NCI-H2227 treated with DMSO at 0.1 percent for 48 hours (cell line): ENCODE measurements around the gene ACTN1.

Source experiments
- DNase-seq: peaks from one replicate; lab custom pipeline; 2025; lab: John Stamatoyannopoulos, UW

Gene ACTN1

GRCh38 chr14:68888883-68889282, 90.2 kb downstream of the ACTN1 start:
- no peak for DNase-seq

- DNase-seq, result no peak
Observed at GRCh38 chr14:68888025-68888850, 90.9 kb downstream of the ACTN1 start.

GRCh38 chr14:68886109-68886434, 93.0 kb downstream of the ACTN1 start:
- no peak for DNase-seq

GRCh38 chr14:68885226-68886108, 93.6 kb downstream of the ACTN1 start:
- DNase-seq, result no peak

GRCh38 chr14:68884031-68885030, 94.8 kb downstream of the ACTN1 start:
- DNase-seq, result no peak

GRCh38 chr14:68882235-68882634, 96.9 kb downstream of the ACTN1 start:
- no peak for DNase-seq

- DNase-seq, result no peak
Observed at GRCh38 chr14:68881396-68881795, 97.7 kb downstream of the ACTN1 start.

GRCh38 chr14:68880581-68881105, 98.5 kb downstream of the ACTN1 start:
- no peak for DNase-seq

- no peak for DNase-seq
Observed at GRCh38 chr14:68879841-68880575, 99.1 kb downstream of the ACTN1 start.

GRCh38 chr14:68879321-68879781, 99.8 kb downstream of the ACTN1 start:
- no peak for DNase-seq

- no peak for DNase-seq
Observed at GRCh38 chr14:68878908-68879307, 100.2 kb downstream of the ACTN1 start.

GRCh38 chr14:68877993-68878575, 101.0 kb downstream of the ACTN1 start:
- DNase-seq, result no peak

- no peak for DNase-seq
Observed at GRCh38 chr14:68876976-68877375, 102.1 kb downstream of the ACTN1 start.

GRCh38 chr14:68874746-68875155, 104.4 kb downstream of the ACTN1 start:
- no peak for DNase-seq

- DNase-seq, result no peak
Observed at GRCh38 chr14:68873376-68873775, 105.7 kb downstream of the ACTN1 start.

- no peak for DNase-seq
Observed at GRCh38 chr14:68871392-68871791, 107.7 kb downstream of the ACTN1 start.

- DNase-seq, result no peak
Observed at GRCh38 chr14:68866991-68867533, 112.0 kb downstream of the ACTN1 start.

- DNase-seq, result no peak
Observed at GRCh38 chr14:68865542-68865941, 113.6 kb downstream of the ACTN1 start.

- DNase-seq, result no peak
Observed at GRCh38 chr14:68864361-68864750, 114.7 kb downstream of the ACTN1 start.
